NCI-H2107 treated with DMSO at 0.1 percent for 48 hours (cell line): Measurements from ENCODE around the gene CHEK2.
"Not testable (repeated sequence)": the region's sequence is repeated elsewhere in the genome, so short reads cannot be mapped to it uniquely, and the experiment has no call there.

Experiments
- DNase-seq: peaks from one replicate; lab custom pipeline; 2025; ENCODE audit not compliant: unreplicated experiment; lab: John Stamatoyannopoulos, UW

CHEK2 gene

GRCh38 chr22:28741785-28742561 lies at the start of gene CHEK2, which contains the start of gene HSCB:
Gene CHEK2 (minus strand): TSS chr22:28741820. CDS start chr22:28734721, 7,099 bp downstream.
Gene HSCB (plus strand): TSS chr22:28742039. CDS start chr22:28742096, 57 bp downstream.
- DNase-seq = peak; percentile 68

- DNase-seq = no peak
Measured at GRCh38 chr22:28791124-28791523, 49.5 kb upstream of the CHEK2 start.

- peak; percentile 74 for DNase-seq
Measured at GRCh38 chr22:28788601-28789000, 47.0 kb upstream of the CHEK2 start.

- DNase-seq = peak; percentile 42
Measured at GRCh38 chr22:28783786-28784671, 42.4 kb upstream of the CHEK2 start.

- DNase-seq = no peak
Measured at GRCh38 chr22:28780296-28780695, 38.7 kb upstream of the CHEK2 start.

- DNase-seq = no peak
Measured at GRCh38 chr22:28779833-28780232, 38.2 kb upstream of the CHEK2 start.

GRCh38 chr22:28774378-28774777 lies 32.8 kb upstream of the CHEK2 start:
- no peak for DNase-seq

- no peak for DNase-seq
Measured at GRCh38 chr22:28773461-28773867, 31.8 kb upstream of the CHEK2 start.

GRCh38 chr22:28772633-28773460 lies 31.2 kb upstream of the CHEK2 start, which contains the start of gene CCDC117:
Gene CCDC117 (plus strand): TSS chr22:28772695. CDS start chr22:28772850, 155 bp downstream.
- peak; percentile 73 for DNase-seq

- DNase-seq = peak; percentile 10
Measured at GRCh38 chr22:28771195-28771791, 29.7 kb upstream of the CHEK2 start.

GRCh38 chr22:28769394-28770085 lies 27.9 kb upstream of the CHEK2 start:
- DNase-seq = no peak

GRCh38 chr22:28768701-28769393 lies 27.2 kb upstream of the CHEK2 start:
- no peak for DNase-seq

GRCh38 chr22:28766628-28767027 lies 25.0 kb upstream of the CHEK2 start:
- DNase-seq = no peak

GRCh38 chr22:28762000-28762399 lies 20.4 kb upstream of the CHEK2 start:
- not testable (repeated sequence) for DNase-seq

- DNase-seq = no peak
Measured at GRCh38 chr22:28761449-28761755, 19.8 kb upstream of the CHEK2 start.

- peak; percentile 86 for DNase-seq
Measured at GRCh38 chr22:28759861-28760560, 18.4 kb upstream of the CHEK2 start.

GRCh38 chr22:28754512-28754911 lies 12.9 kb upstream of the CHEK2 start:
- DNase-seq = not testable (repeated sequence)

GRCh38 chr22:28750471-28750881 lies 8.9 kb upstream of the CHEK2 start:
- no peak for DNase-seq

- no peak for DNase-seq
Measured at GRCh38 chr22:28743852-28744251, 2.2 kb upstream of the CHEK2 start.
